Erythroblast (primary cell): ENCODE measurements around the gene DNAJC16.
"Not testable (repeated sequence)": the region's sequence is repeated elsewhere in the genome, so short reads cannot be mapped to it uniquely, and the experiment has no call there.

ENCODE experiments used
- DNase-seq, 2 experiments: peaks; one replicate each; lab custom pipeline; 2025; lab: John Stamatoyannopoulos, UW
- GATA1 ChIP-seq: IDR thresholded peaks from 2 replicates; pipeline ENCODE4 v1.6.1; 2011; ENCODE audit warnings: low read depth, mild to moderate bottlenecking, control low read depth, low read length, moderate library complexity
- POLR2A ChIP-seq: IDR thresholded peaks from 2 replicates; pipeline ENCODE4 v1.6.1; 2011; ENCODE audit warnings: mild to moderate bottlenecking, low read length

Gene DNAJC16

DNA sequence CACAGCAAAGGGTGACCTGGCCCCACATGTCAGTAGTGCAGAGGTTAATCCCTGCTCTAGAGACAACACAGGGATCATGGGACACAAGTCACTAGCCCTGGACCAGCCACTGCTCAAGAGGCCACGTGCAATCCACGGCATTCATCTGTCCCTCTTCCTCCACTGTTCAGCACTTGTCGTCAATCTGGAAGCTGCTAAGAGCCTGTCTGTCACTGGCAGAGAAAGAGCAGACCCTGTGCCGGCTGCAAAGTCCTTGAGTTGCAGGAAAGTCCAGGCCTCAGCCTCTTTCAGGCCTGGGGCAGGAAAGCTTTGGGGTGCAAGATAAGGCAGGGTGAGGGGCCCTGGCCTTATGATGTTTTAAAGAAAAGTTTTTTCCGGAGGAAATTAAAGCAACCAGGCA, 34.1 kb upstream of the DNAJC16 start:
- no peak for DNase-seq

DNA sequence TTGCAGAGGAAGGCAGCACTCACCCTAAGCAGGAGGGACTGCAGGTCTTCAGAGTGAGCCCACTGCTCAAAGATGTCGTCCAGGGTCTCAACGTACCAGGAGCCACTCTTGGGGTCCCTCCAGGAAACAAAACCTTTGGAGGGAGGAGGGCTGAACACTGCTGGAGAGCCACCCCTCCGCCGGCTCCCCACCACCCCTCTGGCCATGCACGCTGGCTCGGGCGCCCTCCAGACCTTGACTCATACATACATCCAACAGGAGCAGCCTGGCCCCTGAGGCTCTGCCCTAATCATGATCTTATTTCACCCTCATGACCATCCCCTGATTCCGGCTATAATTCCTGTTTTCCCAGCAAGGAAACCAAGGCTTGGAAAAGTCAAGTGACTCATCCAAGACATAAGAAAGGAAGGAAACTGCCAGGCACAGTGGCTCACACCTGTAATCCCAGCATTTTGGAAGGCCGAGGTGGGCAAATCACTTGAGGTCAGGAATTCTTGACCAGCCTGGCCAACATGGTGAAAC, 32.7 kb upstream of the DNAJC16 start:
- no peak for TF ChIP-seq POLR2A
- TF ChIP-seq GATA1, result no peak
- DNase-seq, result no peak

More for the DNA sequence above, 34.1 kb upstream of the DNAJC16 start:
- TF ChIP-seq POLR2A, result no peak
- no peak for TF ChIP-seq GATA1

DNA sequence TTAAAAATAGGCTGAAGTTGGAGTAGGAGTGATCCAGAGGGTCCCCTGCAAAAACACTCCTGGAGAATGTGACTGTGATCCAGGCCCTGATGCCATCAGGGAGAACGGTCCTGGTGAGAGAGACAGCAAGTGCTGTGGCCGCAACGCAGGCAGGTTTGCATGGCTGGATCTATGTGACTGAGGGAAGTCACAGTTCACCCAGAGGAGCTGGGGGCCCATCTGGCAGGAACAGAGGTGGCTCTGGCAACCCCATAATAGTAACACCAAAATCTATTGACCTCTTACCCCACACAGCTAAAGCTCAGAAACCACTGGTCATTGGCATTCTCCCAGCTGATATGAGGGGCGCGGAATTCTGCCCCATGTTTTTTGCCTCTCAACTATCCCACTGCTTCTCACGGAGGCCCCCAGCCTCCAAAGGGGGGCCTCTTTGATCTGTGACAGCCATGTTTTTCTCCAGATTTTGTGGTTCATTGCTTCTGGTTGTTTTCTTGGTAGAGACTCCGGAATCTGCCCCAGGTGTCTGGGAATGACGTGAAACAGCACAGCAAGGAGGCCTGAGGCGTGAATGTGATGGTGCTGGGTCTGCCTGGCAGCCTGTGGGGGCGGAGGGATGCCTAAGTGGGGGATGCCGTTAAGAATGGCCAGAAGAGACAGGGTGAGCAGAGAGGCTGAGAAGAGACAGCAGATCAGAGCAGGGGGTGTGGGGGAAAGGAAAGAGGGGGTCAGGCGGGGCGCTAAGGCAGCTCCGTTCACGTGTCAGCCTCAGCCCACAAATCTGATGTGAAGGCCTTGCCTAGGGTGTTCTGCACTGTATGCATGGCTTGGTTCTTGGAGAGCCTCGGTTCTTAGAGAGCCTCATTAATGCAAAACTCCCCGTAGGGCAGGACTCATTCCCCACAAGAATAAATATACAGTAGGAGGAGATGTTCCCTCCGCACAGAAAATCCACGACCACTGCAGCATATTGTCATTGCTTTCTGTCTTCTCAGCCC, 26.2 kb upstream of the DNAJC16 start:
- TF ChIP-seq POLR2A, result no peak
- TF ChIP-seq GATA1, result no peak
- DNase-seq, result no peak

DNA sequence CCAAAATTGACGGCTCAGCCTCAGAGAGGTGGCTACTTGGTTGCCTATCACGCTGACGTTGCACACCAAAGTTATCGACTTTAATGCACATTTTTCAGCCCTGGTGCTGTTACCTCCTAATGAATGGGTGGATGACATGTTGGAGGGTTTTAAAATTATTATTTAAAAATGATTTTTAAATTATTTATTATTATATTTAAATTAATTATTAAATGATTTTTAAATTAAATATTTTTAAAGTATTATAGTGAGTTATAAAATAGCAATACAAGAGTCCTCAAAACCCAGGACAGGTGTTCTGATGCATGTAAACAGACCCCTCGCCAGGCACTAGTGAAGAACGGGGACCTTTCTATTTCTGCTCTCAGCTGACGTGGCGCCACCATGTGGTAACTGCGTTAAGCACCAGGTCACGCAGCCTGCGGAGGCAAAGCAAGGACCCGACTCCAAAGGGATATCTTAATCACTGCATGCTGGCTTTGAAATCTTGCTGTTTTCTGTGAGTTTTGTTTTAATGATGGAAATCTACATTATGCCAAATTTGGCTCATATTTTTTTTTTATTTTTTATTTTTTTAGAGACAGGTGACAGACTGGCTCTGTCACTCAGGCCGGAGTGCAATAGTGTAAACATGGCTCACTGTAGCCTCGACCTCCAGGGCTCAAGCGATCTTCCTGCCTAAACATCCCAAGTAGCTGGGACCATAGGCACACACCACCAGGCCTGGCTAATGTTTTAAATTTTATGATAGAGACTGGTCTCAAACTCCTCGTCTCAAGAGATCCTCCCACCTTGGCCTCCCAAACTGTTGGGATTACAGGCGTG, 25.2 kb upstream of the DNAJC16 start:
- peak; percentile 63 to 73 for DNase-seq
- no peak for TF ChIP-seq POLR2A
- no peak for TF ChIP-seq GATA1

DNA sequence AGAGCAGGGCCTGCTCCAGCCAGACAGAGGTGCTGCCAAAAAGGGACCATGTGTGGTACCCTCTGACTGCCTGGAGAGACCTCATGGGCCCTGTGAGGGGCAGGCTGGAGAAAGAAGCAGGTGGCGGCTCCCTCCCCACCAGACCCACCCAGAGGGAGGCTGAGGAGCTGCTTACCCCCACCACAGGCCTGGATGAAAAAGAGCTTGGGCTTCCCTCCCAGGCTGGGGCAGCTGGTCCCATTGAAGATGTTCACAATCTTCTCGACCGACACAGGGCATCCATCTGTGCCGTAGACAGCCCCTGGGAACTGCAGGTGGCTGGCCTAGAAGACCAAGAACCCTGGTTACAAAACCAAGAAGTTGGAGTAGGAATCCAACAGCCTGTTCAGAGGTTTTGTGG, 22.2 kb upstream of the DNAJC16 start:
- TF ChIP-seq GATA1 (no peak), POLR2A (no peak)
- no peak for DNase-seq

DNA sequence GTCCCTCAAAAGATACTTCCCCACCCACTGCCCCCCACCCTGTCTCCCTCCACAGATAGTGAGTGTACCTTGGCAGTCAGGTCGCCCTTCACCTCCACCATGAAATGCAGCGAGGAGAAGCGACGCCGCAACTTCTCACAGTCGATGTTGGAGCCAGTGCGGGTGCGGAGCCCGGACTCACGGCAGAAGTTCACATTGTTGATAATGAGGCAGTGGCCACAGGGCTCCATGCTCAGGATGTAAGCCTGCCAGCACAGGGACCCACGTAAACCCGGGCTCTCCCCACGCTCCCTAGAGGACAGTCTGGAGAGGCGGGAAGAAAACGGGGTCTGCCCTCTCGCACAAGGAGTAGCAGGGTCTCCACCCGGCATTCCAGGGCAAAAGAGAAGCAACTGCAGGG, 19.8 kb upstream of the DNAJC16 start:
- DNase-seq, result no peak
- TF ChIP-seq GATA1 (no peak), POLR2A (no peak)

DNA sequence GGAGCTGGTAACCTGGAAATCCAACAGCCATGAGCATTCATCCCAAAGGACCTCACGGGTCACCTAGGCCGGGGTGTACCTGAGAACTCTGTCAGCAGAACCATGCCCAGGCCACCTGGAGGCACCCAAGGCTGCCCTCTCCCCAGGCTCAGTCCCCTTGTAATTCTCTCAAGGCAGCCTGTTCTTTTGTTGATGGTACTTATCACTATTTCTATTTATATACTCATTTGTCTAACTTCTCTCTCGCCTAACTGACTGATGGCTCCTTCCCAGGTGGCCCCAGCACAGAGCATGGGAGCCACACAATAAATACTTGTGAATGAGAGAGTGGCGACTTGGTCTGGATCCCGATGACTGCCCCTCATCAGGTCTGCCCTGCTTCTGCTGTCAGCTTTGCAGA, 19.4 kb upstream of the DNAJC16 start:
- no peak for TF ChIP-seq GATA1
- no peak for TF ChIP-seq POLR2A
- no peak for DNase-seq

DNA sequence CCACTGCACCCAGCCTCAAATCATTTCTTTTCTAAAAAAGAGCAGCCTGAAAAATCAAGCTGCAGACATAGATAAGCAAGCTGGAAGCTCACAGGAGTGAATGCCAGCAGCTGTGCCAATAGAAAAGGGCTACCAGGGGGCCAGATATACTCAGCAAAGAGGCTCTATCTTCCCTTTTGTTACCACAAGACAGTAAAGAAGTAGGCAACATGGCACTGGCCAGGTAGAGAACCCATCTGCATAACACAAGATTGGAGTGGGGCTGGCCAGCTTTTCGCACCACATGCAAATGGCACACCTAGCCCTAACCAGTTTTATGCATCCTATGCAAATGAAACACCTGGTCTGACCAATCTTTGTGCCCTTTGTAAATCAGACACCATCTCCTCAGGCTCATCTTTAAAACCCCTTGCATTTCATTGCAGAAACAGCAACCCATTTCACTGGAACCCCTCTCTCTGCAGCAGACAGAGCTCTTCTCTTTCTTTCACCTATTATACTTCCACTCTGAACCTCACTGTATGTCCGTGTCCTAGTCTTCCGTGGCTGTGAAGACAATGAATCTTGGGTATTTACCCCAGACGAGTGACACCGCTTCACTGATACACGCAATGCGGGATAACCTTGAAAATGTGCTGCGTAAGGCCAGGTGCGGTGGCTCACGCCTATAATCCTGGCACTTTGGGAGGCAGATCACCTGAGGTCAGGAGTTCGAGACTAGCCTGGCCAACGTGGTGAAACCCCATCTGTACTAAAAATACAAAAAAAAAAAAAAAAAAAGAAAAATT, 17.8 kb upstream of the DNAJC16 start:
- TF ChIP-seq GATA1, result no peak
- TF ChIP-seq POLR2A, result no peak
- peak; percentile 55 to 79 for DNase-seq

DNA sequence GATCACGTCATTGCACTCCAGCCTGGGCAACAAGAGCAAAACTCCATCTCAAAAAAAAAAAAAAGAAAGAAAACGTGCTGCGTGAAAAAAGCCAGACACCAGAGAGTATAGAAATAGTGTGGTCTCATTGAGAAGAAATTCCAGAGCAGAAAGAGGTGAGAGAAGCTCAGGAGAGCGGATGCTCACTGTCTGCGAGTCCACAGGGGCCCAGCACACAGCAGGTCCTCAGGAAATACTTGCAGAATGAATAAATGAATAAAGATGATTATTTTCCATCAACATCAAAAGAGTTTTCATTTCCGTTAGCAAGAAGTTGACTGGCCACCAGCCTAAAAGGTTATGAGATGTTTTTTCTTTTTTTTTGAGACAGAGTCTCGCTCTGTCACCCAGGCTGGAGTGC, 17.1 kb upstream of the DNAJC16 start:
- DNase-seq, result no peak
- TF ChIP-seq POLR2A (no peak), GATA1 (no peak)

DNA sequence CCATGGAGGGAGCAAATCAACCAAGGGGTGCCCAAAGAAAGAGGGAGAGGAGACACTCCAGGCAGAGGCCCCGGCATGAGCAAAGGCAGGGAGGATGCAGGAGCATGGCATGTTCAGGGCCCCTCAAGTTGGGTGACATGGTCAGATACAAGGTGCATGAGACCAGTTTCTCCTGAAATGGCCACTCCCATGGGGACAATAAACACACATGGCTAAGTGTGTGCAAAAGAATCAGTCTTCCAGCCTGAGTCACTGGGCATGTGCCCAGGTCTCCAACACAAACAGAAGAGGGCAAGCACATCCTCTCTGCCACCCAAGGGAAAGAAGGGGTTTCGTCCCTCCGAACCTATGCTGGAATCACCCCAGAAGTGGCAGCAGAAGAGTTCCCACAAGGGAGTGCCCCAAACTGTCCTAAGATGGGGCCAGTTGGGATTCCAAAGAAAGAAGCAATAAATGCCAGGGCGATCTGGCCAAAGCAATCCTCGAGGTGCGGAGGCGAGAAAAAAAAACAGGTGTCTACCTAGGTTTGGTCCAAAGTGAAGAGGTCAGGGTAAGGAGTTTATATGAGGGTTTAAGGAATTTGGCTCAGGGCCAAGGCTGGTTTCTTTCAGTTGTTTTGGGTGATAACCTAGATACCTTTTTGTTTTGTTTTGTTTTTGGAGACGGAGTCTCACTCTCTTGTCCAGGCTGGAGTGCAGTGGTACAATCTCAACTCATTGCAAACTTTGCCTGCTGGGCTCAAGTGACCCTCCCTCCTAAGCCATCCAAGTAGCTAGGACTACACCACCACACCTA, 15.8 kb upstream of the DNAJC16 start:
- no peak for TF ChIP-seq GATA1
- TF ChIP-seq POLR2A, result no peak
- no peak for DNase-seq

DNA sequence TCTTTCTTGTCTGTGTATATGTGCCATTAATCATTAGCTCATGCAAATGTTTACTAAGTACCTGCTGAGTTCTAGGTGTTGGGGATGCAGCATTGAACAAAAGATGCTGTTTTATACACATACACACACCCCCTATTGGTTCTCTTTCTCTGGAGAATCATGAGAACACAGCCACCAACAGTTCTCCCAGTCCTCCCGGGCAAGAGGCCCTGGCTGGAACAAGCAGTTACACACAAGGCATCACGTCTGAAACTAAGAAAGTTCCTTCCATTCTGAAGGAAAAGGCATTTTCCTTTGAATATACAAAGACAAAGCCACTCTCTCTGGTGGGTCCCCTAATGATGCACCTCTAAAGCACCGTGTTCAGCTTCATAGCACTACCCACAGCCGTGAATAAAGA, 13.5 kb upstream of the DNAJC16 start:
- TF ChIP-seq POLR2A (no peak), GATA1 (no peak)
- no peak for DNase-seq

DNA sequence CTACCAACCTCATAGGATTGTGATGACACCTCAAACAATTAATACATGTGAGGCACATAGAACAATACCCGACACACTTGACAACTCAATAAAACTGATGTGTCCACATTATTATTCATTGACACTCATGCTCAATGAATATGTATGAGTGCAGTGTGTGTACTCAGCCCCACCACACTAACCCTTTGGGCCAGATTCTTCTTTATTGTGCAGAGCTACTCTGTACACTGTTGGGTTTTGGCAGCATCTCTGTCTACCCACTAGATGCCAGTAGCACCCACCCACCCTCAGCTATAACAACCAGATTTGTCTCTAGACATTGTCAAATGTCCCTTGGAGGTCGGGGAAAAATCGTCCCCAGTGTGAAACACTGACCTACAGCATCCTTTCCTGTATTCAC, 12.7 kb upstream of the DNAJC16 start:
- DNase-seq, result no peak
- TF ChIP-seq POLR2A (no peak), GATA1 (no peak)

DNA sequence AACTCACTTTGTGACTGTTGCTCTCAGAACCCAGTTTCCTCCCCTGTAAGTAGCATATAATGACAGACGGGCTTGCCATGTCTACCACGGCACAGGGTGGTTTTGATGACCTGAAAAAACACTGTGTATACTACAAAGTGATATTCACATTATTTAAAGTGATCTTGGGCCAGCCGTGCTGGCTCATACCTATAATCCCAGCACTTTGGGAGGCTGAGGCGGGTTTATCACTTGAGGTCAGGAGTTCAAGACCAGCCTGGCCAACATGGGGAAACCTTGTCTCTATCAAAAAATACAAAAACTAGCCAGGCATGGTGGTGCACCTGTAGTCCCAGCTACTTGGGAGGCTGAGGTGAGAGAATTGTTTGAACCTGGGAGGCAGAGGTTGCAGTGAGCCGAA, 12.1 kb upstream of the DNAJC16 start:
- not testable (repeated sequence) for DNase-seq
